Panc1 (cell line): ENCODE results near the gene TMC8. TPM values are rescaled to one million over a fixed set of nuclear protein-coding genes. Genes with fewer than 3 reads are reported as not detected.

Experiments
- ATAC-seq: fragments of 200-7000 bp; cut with Tn5 transposase; 2 replicates; pipeline ENCODE4 v1.9.1; 2020; ENCODE audit warnings: mild to moderate bottlenecking, moderate library complexity
- BruUV-seq: library from RNA; stranded (reverse); fragments of 400-500 nt; replicated peaks from 2 replicates; lab custom pipeline; 2021; lab: Mats Ljungman, UMichigan
- CTCF ChIA-PET: fragments of 300-600 bp; sonication (Branson Sonifier 250); formaldehyde crosslinking; loops from one replicate; lab custom pipeline; 2022; ENCODE audit warnings: antibody characterized with exemption; lab: Charles Lee
- POLR2A ChIA-PET: fragments of 300-600 bp; sonication (Branson Sonifier 250); formaldehyde crosslinking; loops from one replicate; lab custom pipeline; 2022; ENCODE audit warnings: antibody characterized with exemption; lab: Charles Lee
- DNase-seq: peaks from one replicate; pipeline ENCODE4 v3.0.0-alpha.2; 2010; ENCODE audit warnings: low read depth, low spot score
- H3K27ac ChIP-seq: 2 replicates; pipeline ENCODE4 v1.5.1; 2011; ENCODE audit warnings: mild to moderate bottlenecking, low read length, inconsistent platforms
- H3K27me3 ChIP-seq: fragments of 200-500 bp; sonication (Bioruptor generic); 2 replicates; pipeline ENCODE4 v1.6.0; 2014; ENCODE audit warnings: low read length, inconsistent platforms; ENCODE audit not compliant: control insufficient read depth, insufficient read depth
- H3K36me3 ChIP-seq: fragments of 200-500 bp; sonication (Bioruptor generic); 2 replicates; pipeline ENCODE4 v1.5.1; 2014; ENCODE audit warnings: inconsistent platforms, mild to moderate bottlenecking, low read length, moderate library complexity; ENCODE audit not compliant: control insufficient read depth, insufficient read depth
- H3K4me1 ChIP-seq: 2 replicates; pipeline ENCODE4 v1.5.1; 2011; ENCODE audit warnings: inconsistent platforms, mild to moderate bottlenecking, low read length, moderate library complexity; ENCODE audit not compliant: control insufficient read depth, insufficient read depth
- H3K4me3 ChIP-seq, 2 experiments: 2 replicates each; pipeline ENCODE4 v1.5.1; 2011 to 2012; ENCODE audit warnings: low read depth in 2 of 2, low read length in 2 of 2, mild to moderate bottlenecking in 2 of 2, inconsistent platforms in 1 of 2, moderate library complexity in 1 of 2
- H3K9me3 ChIP-seq: fragments of 200-500 bp; sonication (Bioruptor generic); 2 replicates; pipeline ENCODE4 v1.5.1; 2014; ENCODE audit warnings: low read depth, mild to moderate bottlenecking, inconsistent platforms, low read length, moderate library complexity; ENCODE audit not compliant: control insufficient read depth, insufficient read depth
- CTCF ChIP-seq: fragments of 450-650 bp; IDR thresholded peaks from 2 replicates; pipeline ENCODE4 v1.5.1; 2017; ENCODE audit warnings: mild to moderate bottlenecking
- POLR2AphosphoS5 ChIP-seq: IDR thresholded peaks from 2 replicates; pipeline ENCODE4 v1.6.1; 2012; ENCODE audit warnings: mild to moderate bottlenecking, low read depth, low read length, moderate library complexity
- REST ChIP-seq, 2 experiments: IDR thresholded peaks; 2 replicates each; pipeline ENCODE4 v1.6.1; 2011 to 2012; ENCODE audit warnings: low read depth in 2 of 2, control low read depth in 1 of 2, low read length in 1 of 2, mild to moderate bottlenecking in 1 of 2, moderate library complexity in 1 of 2; ENCODE audit not compliant: insufficient read depth in 1 of 2
- SIN3A ChIP-seq: IDR thresholded peaks from 2 replicates; pipeline ENCODE4 v1.6.1; 2012; ENCODE audit warnings: low read depth, mild to moderate bottlenecking, low read length, moderate library complexity, borderline replicate concordance; ENCODE audit not compliant: insufficient read depth
- TCF7L2 ChIP-seq: IDR thresholded peaks from 2 replicates; pipeline ENCODE4 v1.6.1; 2011; ENCODE audit warnings: mild to moderate bottlenecking, low read depth, low read length, inconsistent platforms
- in situ Hi-C: cut with HindIII; loops from 2 replicates; pipeline ENCODE4 v1.10.0; 2016; ENCODE audit warnings: low sequenced_read_pairs, low pct_unique_long_range_greater_than_20kb
- intact Hi-C: fragments of 100-400 bp; cut with micrococcal nuclease; formaldehyde crosslinking; loops from one replicate; pipeline ENCODE4 v1.10.0; 2022; ENCODE audit not compliant: unreplicated experiment
- total RNA-seq: library from RNA; stranded (reverse); gene quantifications from one replicate; pipeline ENCODE4 v1.2.1, GENCODE V29; 2021; ENCODE audit not compliant: unreplicated experiment

The TMC8 gene
- total RNA-seq, 1 experiment from 2014 or later, result 1.4 TPM

GRCh38 chr17:78105551-78105950, 25.0 kb upstream of the TMC8 start:
- CTCF ChIA-PET, result interaction anchor here (0.6 to 0.8 kb wide), 2 partner anchors 21 to 36 kb away, joined by 3 read pairs; no protein-coding TSS in a partner anchor
- TF ChIP-seq TCF7L2 (no peak), REST (IDR thresholded peaks at IDR 0.05; ENCODE audit: insufficient read depth in 1 of 2, low read depth in 2 of 2, low read length in 1 of 2) (no peak), CTCF (no peak), POLR2AphosphoS5 (no peak), SIN3A (no peak)
- in situ Hi-C loops, result no loop called here
- POLR2A ChIA-PET, result interaction anchor here (0.6 to 0.7 kb wide), 2 partner anchors 47 to 462 kb away, joined by 4 to 7 read pairs; no protein-coding TSS in a partner anchor
- Histone ChIP-seq H3K27me3 (no peaks in the 10 kb centered on the region), H3K9me3 (no peaks in the 10 kb centered on the region), H3K27ac (no peak overlapping the region), H3K36me3 (no peaks in the 10 kb centered on the region), H3K4me3 (no peak overlapping the region), H3K4me1 (no peaks in the 10 kb centered on the region)
- no peak for ATAC-seq
- intact Hi-C loops, result no loop called here
- BruUV-seq, result no TSS peak
- no peak for DNase-seq

- no peaks in the 10 kb centered on the region for H3K27me3 ChIP-seq
- CTCF ChIA-PET, result interaction anchor here (0.6 to 0.8 kb wide), 3 partner anchors 21 to 1463 kb away, joined by 3 read pairs; no protein-coding TSS in a partner anchor
- no peaks in the 10 kb centered on the region for H3K36me3 ChIP-seq
- in situ Hi-C loops (no loop called here), intact Hi-C loops (no loop called here)
- no peaks in the 10 kb centered on the region for H3K9me3 ChIP-seq
- POLR2A ChIA-PET, result interaction anchor here (0.6 kb wide), 1 partner anchor 228 kb away, joined by 4 read pairs; no protein-coding TSS in a partner anchor
- H3K4me3 ChIP-seq, result no peak overlapping the region
- DNase-seq (no peak), ATAC-seq (no peak)
- H3K27ac ChIP-seq, result no peak overlapping the region
- no peaks in the 10 kb centered on the region for H3K4me1 ChIP-seq
- BruUV-seq, result no TSS peak
- TF ChIP-seq CTCF, result no peak
- TF ChIP-seq REST (IDR thresholded peaks at IDR 0.05; ENCODE audit: insufficient read depth in 1 of 2, low read depth in 2 of 2, low read length in 1 of 2), result no peak
- no peak for TF ChIP-seq POLR2AphosphoS5
- TF ChIP-seq SIN3A, result no peak
- no peak for TF ChIP-seq TCF7L2
Observed at GRCh38 chr17:78106211-78106610, 24.4 kb upstream of the TMC8 start.
